NK-92 treated with Interleukin-12 subunit alpha and Interleukin-12 subunit beta, amount 100 ng/mL, for 24 hours (cell line): ENCODE results near the gene GJB3.
"Not testable (repeated sequence)": the region's sequence is repeated elsewhere in the genome, so short reads cannot be mapped to it uniquely, and the experiment has no call there.

Experiments used
- DNase-seq: peaks from one replicate; lab custom pipeline; 2025; lab: John Stamatoyannopoulos, UW

GJB3 gene

GRCh38 chr1:34781071-34781843 is at the start of gene GJB3:
GJB3 (plus strand) TSS chr1:34781214; CDS start chr1:34784763, 3,549 bp downstream.
- DNase-seq, result no peak

- DNase-seq, result not testable (repeated sequence)
These were observed 48.2 kb upstream of the GJB3 start for GRCh38 chr1:34732831-34733230.

- DNase-seq, result no peak
These were observed 44.3 kb upstream of the GJB3 start for GRCh38 chr1:34736692-34737091.

- DNase-seq, result not testable (repeated sequence)
These were observed 43.8 kb upstream of the GJB3 start for GRCh38 chr1:34737236-34737635.

GRCh38 chr1:34739613-34740012 is 41.4 kb upstream of the GJB3 start:
- no peak for DNase-seq

GRCh38 chr1:34740161-34740868 is 40.7 kb upstream of the GJB3 start:
- DNase-seq, result no peak

GRCh38 chr1:34742667-34743270 is 38.2 kb upstream of the GJB3 start:
- peak; percentile 46 for DNase-seq

- DNase-seq, result no peak
These were observed 37.2 kb upstream of the GJB3 start for GRCh38 chr1:34743775-34744174.

- DNase-seq, result no peak
These were observed 36.2 kb upstream of the GJB3 start for GRCh38 chr1:34744851-34745250.

GRCh38 chr1:34745666-34746065 is 35.3 kb upstream of the GJB3 start:
- DNase-seq, result no peak

GRCh38 chr1:34746101-34746500 is 34.9 kb upstream of the GJB3 start:
- no peak for DNase-seq

- DNase-seq, result no peak
These were observed 34.0 kb upstream of the GJB3 start for GRCh38 chr1:34746785-34747637.

GRCh38 chr1:34747638-34747941 is 33.4 kb upstream of the GJB3 start:
- no peak for DNase-seq

- DNase-seq, result no peak
These were observed 31.0 kb upstream of the GJB3 start for GRCh38 chr1:34749992-34750391.

- DNase-seq, result no peak
These were observed 30.4 kb upstream of the GJB3 start for GRCh38 chr1:34750610-34751009.

- no peak for DNase-seq
These were observed 27.9 kb upstream of the GJB3 start for GRCh38 chr1:34753163-34753562.

- no peak for DNase-seq
These were observed 25.9 kb upstream of the GJB3 start, which contains the start of gene GJB5 for GRCh38 chr1:34754964-34755637. GJB5 (plus strand) TSS chr1:34755047; CDS start chr1:34757331, 2,284 bp downstream.

- no peak for DNase-seq
These were observed 25.1 kb upstream of the GJB3 start for GRCh38 chr1:34755961-34756360.

- DNase-seq, result no peak
These were observed 23.6 kb upstream of the GJB3 start for GRCh38 chr1:34757386-34757785.

- DNase-seq, result no peak
These were observed 22.3 kb upstream of the GJB3 start for GRCh38 chr1:34758751-34759150.

GRCh38 chr1:34759503-34760357 is 21.3 kb upstream of the GJB3 start, which contains the start of gene GJB4:
GJB4 (plus strand) TSS chr1:34759740; CDS start chr1:34761255, 1,515 bp downstream.
- DNase-seq, result no peak
